Measurements from ENCODE around the gene SLC8A3. TPM values are rescaled to one million over a fixed set of nuclear protein-coding genes. Genes with fewer than 3 reads are reported as not detected.

The SLC8A3 gene
- total and polyA plus RNA-seq, 9 of the 15 experiments (the other 6 are each of a cell fraction or from before 2014, with no cell fraction given) = not detected

- TF ChIP-seq ZBTB43 (CRISPR knock-in tag; IDR thresholded peaks at IDR 0.05) (no peak), TAF15 (IDR thresholded peaks at IDR 0.05; ENCODE audit: low read depth, low read length) (no peak), SREBF1 (IDR thresholded peaks at IDR 0.05; ENCODE audit: borderline replicate concordance, low read depth, low read length) (no peak)
Observed at GRCh38 chr14:70139384-70139783, 49.4 kb downstream of the SLC8A3 start (continued).

- Histone ChIP-seq H2AFZ (ENCODE audit: low read depth, low read length) (no peak overlapping the region), H3K9me3 (replicated peaks; ENCODE audit: control insufficient read depth, insufficient read depth, low read depth, low read length) (no peaks in the 10 kb centered on the region), H3K9ac (ENCODE audit: insufficient read depth in 1 of 2, low read depth in 2 of 2, low read length in 2 of 2) (no peak overlapping the region), H3K27ac (ENCODE audit: extremely low read depth, low read depth, low read length) (no peak overlapping the region), H3K4me2 (ENCODE audit: insufficient read depth, low read length) (no peak overlapping the region), H3K9me1 (ENCODE audit: control insufficient read depth, insufficient read depth, low read length) (no peaks in the 10 kb centered on the region), H3K27me3 (ENCODE audit: control insufficient read depth in 2 of 2, insufficient read depth in 2 of 2, low read length in 2 of 2) (no peaks in the 10 kb centered on the region), H3K79me2 (ENCODE audit: control insufficient read depth, insufficient read depth, low read length) (no peaks in the 10 kb centered on the region), H4K20me1 (replicated peaks; ENCODE audit: control insufficient read depth, insufficient read depth, low read length) (no peaks in the 10 kb centered on the region), H3K4me1 (replicated peaks in 1 of 2; ENCODE audit: control insufficient read depth in 2 of 2, insufficient read depth in 2 of 2, low read length in 2 of 2) (no peaks in the 10 kb centered on the region), H3K4me3 (no peak overlapping the region), H3K36me3 (ENCODE audit: control insufficient read depth, insufficient read depth, low read length) (no peaks in the 10 kb centered on the region)
- POLR2A ChIA-PET = interaction anchor here (0.7 kb wide), 1 partner anchor 14 kb away, joined by 3 read pairs; no protein-coding TSS in a partner anchor
- in situ Hi-C loops (cut with MboI) (no loop called here), intact Hi-C loops (cut with micrococcal nuclease) (no loop called here)
- CTCF ChIA-PET (ENCODE audit: low intra/inter-chr PET ratio) = no interaction called here
- FAIRE-seq (no peak), DNase-seq (ENCODE audit: extremely low read depth in 1 of 4, low spot score in 3 of 4) (no peak), ATAC-seq (no peak)
- WGBS (ENCODE audit: insufficient coverage, low coverage, missing lambda C conversion rate) = 0% methylated on average over 2 of the region's 3 CpGs
- TF ChIP-seq JUN (IDR thresholded peaks at IDR 0.05; ENCODE audit: borderline replicate concordance, low read depth, low read length) (no peak), JUN (CRISPR knock-in tag; IDR thresholded peaks at IDR 0.05; ENCODE audit: borderline replicate concordance) (no peak), ZNF507 (tag; conservative IDR thresholded peaks at IDR 0.05) (no peak), KHSRP (IDR thresholded peaks at IDR 0.05) (no peak), FOSL1 (tag; conservative IDR thresholded peaks at IDR 0.05) (no peak), DPF2 (IDR thresholded peaks at IDR 0.05) (no peak), TCF3 (CRISPR knock-in tag; IDR thresholded peaks at IDR 0.05) (no peak), BACH1 (tag; IDR thresholded peaks at IDR 0.05) (no peak), ZEB2 (IDR thresholded peaks at IDR 0.05) (no peak), NFIX (CRISPR knock-in tag; IDR thresholded peaks at IDR 0.05; ENCODE audit: low read depth) (no peak)
- BruUV-seq (replicated peaks) = no TSS peak
Observed at GRCh38 chr14:70137788-70138187, 51.0 kb downstream of the SLC8A3 start.
